Measurements from ENCODE around the gene LHX2.
"Not testable (repeated sequence)": the region's sequence is repeated elsewhere in the genome, so short reads cannot be mapped to it uniquely, and the experiment has no call there.

Gene LHX2

GRCh38 chr9:124011460-124012301 lies at the start of gene LHX2:
LHX2 (plus strand) TSS chr9:124011768; CDS start chr9:124012349, 581 bp downstream.
- DNase-seq (ENCODE audit: extremely low read depth in 1 of 2, low read depth in 1 of 2): no peak

- DNase-seq (ENCODE audit: extremely low read depth in 1 of 2, low read depth in 1 of 2): no peak
Measured at GRCh38 chr9:123964761-123965160, 46.8 kb upstream of the LHX2 start.

- DNase-seq (ENCODE audit: extremely low read depth in 1 of 2, low read depth in 1 of 2): no peak
Measured at GRCh38 chr9:123965801-123966686, 45.5 kb upstream of the LHX2 start.

GRCh38 chr9:123967323-123967722 lies 44.2 kb upstream of the LHX2 start:
- no peak for DNase-seq (ENCODE audit: extremely low read depth in 1 of 2, low read depth in 1 of 2)

GRCh38 chr9:123972618-123973017 lies 39.0 kb upstream of the LHX2 start:
- DNase-seq (ENCODE audit: extremely low read depth in 1 of 2, low read depth in 1 of 2): no peak

- DNase-seq (ENCODE audit: extremely low read depth in 1 of 2, low read depth in 1 of 2): no peak
Measured at GRCh38 chr9:123973590-123974223, 37.9 kb upstream of the LHX2 start.

- no peak for DNase-seq (ENCODE audit: extremely low read depth in 1 of 2, low read depth in 1 of 2)
Measured at GRCh38 chr9:123974471-123974870, 37.1 kb upstream of the LHX2 start.

GRCh38 chr9:123975871-123976270 lies 35.7 kb upstream of the LHX2 start:
- DNase-seq (ENCODE audit: extremely low read depth in 1 of 2, low read depth in 1 of 2): no peak

- not testable (repeated sequence) for DNase-seq (ENCODE audit: extremely low read depth in 1 of 2, low read depth in 1 of 2)
Measured at GRCh38 chr9:123976579-123976978, 35.0 kb upstream of the LHX2 start.

- no peak for DNase-seq (ENCODE audit: extremely low read depth in 1 of 2, low read depth in 1 of 2)
Measured at GRCh38 chr9:123978981-123979380, 32.6 kb upstream of the LHX2 start.

- no peak for DNase-seq (ENCODE audit: extremely low read depth in 1 of 2, low read depth in 1 of 2)
Measured at GRCh38 chr9:123982535-123982934, 29.0 kb upstream of the LHX2 start.

- DNase-seq (ENCODE audit: extremely low read depth in 1 of 2, low read depth in 1 of 2): no peak
Measured at GRCh38 chr9:123983047-123983446, 28.5 kb upstream of the LHX2 start.

- DNase-seq (ENCODE audit: extremely low read depth in 1 of 2, low read depth in 1 of 2): no peak
Measured at GRCh38 chr9:123984802-123985201, 26.8 kb upstream of the LHX2 start.

- no peak for DNase-seq (ENCODE audit: extremely low read depth in 1 of 2, low read depth in 1 of 2)
Measured at GRCh38 chr9:123985869-123986268, 25.7 kb upstream of the LHX2 start.

GRCh38 chr9:123990427-123990826 lies 21.1 kb upstream of the LHX2 start:
- no peak for DNase-seq (ENCODE audit: extremely low read depth in 1 of 2, low read depth in 1 of 2)

- DNase-seq (ENCODE audit: extremely low read depth in 1 of 2, low read depth in 1 of 2): not testable (repeated sequence)
Measured at GRCh38 chr9:123992679-123993078, 18.9 kb upstream of the LHX2 start.

- no peak for DNase-seq (ENCODE audit: extremely low read depth in 1 of 2, low read depth in 1 of 2)
Measured at GRCh38 chr9:123996731-123997421, 14.7 kb upstream of the LHX2 start.

GRCh38 chr9:123997665-123998277 lies 13.8 kb upstream of the LHX2 start:
- DNase-seq (ENCODE audit: extremely low read depth in 1 of 2, low read depth in 1 of 2): no peak

- DNase-seq (ENCODE audit: extremely low read depth in 1 of 2, low read depth in 1 of 2): no peak
Measured at GRCh38 chr9:123998278-123998925, 13.2 kb upstream of the LHX2 start.

All from stimulated activated CD8-positive, alpha-beta memory T cell treated with anti-CD3 and anti-CD28 coated beads, Interleukin-7, amount 100 ng/mL, for 48 hours (primary cell).